OCI-LY3 (cell line): ENCODE measurements around the gene CELF2.

Experiments used
- EZH2phosphoT487 ChIP-seq: fragments of 200-600 bp; shearing (Covaris generic); IDR thresholded peaks from 2 replicates; pipeline ENCODE4 v1.6.1; 2018; ENCODE audit warnings: antibody characterized with exemption, mixed run types, low read depth
- TF ChIP-seq, protein P1 (sequence below): fragments of 200-600, 300-600 bp; sonication (generic); IDR thresholded peaks from 2 replicates; pipeline ENCODE4 v1.5.1; 2014; ENCODE audit warnings: antibody characterized with exemption, low read length, low read depth

DNA sequence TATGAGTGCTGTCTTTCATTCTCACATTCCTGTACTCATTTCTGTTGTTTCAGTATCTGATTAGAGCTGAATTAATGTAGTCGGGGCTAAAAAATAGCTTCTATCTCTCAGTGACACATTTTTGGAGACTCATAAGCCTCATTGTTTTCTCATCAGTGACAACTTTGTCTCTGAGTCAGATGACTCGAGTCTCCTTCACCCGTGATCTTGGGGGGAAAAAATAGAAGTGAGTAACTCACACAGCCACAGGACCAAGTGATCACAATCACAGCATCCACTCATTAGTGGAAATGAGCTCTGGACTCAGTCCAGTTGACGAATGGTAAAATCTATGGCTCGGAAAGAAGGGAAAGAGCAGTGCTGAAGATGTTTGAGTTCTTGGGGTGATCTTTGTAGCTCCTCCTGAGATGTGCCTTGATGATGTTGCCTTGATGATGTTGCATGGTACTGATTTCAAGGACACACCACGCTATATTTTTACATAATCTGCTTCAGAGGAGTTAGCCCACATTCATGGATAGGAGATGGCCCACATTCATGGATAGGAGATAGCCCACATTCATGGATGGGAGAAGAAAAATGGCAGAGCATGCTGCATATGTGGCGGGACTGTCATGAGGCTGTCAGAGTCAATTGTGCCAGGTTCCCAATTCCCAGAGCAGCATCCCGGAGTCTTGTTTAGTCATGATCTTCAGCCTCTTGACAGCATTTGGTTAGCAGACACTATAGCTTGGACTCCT is 214.7 kb downstream of the CELF2 start:
- TF ChIP-seq, protein P1, sequence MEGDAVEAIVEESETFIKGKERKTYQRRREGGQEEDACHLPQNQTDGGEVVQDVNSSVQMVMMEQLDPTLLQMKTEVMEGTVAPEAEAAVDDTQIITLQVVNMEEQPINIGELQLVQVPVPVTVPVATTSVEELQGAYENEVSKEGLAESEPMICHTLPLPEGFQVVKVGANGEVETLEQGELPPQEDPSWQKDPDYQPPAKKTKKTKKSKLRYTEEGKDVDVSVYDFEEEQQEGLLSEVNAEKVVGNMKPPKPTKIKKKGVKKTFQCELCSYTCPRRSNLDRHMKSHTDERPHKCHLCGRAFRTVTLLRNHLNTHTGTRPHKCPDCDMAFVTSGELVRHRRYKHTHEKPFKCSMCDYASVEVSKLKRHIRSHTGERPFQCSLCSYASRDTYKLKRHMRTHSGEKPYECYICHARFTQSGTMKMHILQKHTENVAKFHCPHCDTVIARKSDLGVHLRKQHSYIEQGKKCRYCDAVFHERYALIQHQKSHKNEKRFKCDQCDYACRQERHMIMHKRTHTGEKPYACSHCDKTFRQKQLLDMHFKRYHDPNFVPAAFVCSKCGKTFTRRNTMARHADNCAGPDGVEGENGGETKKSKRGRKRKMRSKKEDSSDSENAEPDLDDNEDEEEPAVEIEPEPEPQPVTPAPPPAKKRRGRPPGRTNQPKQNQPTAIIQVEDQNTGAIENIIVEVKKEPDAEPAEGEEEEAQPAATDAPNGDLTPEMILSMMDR = no peak
- no peak for TF ChIP-seq EZH2phosphoT487
